Amygdala (tissue), 56 donors: ENCODE data around the gene ATG9B.
"Not testable (repeated sequence)": the region's sequence is repeated elsewhere in the genome, so short reads cannot be mapped to it uniquely, and the experiment has no call there.

Experiments used
- DNase-seq, 56 donors: peaks; one replicate each; lab custom pipeline; 2025; lab: John Stamatoyannopoulos, UW

Gene ATG9B

GRCh38 chr7:151059367-151060112, 35.2 kb upstream of the ATG9B start, which contains the start of gene SLC4A2:
Gene SLC4A2, plus strand, starts transcription at chr7:151059589. Its CDS starts 2,399 bp downstream, at chr7:151061988.
- DNase-seq, result peak in 55 of 56 donors; percentile 37 to 95 (median 78)

- DNase-seq, result peak in 6 of 56 donors; percentile 45 to 63 (median 56)
Measured at GRCh38 chr7:151058781-151059366, 34.6 kb upstream of the ATG9B start.

DNA sequence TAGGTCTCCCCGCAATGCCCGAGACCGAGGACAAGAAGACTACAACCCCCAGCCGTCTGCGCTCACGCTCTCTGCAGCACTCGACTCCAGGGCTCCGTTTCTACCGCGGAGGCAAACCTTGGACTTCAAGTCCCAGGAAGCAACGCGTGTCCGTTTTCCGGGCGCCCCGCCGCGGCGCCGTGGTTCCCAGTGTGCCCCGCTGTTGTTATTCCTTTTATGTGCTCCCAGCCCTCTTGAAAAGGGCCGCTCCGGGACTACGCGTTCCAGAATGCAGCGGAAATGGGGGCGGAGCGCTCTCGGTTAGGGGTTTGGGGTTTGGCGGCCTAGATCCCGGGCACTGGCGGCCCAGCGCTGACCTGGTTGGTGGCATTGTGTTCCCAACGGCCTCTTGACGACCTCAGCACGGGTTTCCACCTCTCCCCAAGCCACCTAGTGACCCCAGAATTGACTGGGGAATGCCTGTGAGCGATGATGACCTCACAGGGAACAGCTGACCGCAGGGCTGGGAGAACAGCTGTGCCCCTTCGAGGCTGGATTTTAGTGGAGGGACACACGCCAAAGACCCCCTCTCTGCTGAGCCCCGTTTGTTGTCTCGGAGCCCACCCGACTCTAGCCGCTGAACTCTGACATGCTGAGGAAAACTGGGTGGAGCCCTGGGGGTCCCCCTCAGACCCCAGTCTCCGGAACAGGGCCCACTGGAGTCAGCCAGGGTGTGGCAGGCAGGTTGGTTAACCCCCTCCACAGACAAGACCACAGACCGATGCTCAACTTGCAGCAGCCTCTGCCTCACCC, 33.9 kb upstream of the ATG9B start:
- peak; percentile 85 to 100 (median 99) for DNase-seq

GRCh38 chr7:151057506-151057988, 33.3 kb upstream of the ATG9B start, which contains the start of gene CDK5:
Gene CDK5, minus strand, starts transcription at chr7:151057897. Its CDS starts 49 bp downstream, at chr7:151057848.
- peak in 3 of 56 donors; percentile 56 to 96 (median 95) for DNase-seq

DNA sequence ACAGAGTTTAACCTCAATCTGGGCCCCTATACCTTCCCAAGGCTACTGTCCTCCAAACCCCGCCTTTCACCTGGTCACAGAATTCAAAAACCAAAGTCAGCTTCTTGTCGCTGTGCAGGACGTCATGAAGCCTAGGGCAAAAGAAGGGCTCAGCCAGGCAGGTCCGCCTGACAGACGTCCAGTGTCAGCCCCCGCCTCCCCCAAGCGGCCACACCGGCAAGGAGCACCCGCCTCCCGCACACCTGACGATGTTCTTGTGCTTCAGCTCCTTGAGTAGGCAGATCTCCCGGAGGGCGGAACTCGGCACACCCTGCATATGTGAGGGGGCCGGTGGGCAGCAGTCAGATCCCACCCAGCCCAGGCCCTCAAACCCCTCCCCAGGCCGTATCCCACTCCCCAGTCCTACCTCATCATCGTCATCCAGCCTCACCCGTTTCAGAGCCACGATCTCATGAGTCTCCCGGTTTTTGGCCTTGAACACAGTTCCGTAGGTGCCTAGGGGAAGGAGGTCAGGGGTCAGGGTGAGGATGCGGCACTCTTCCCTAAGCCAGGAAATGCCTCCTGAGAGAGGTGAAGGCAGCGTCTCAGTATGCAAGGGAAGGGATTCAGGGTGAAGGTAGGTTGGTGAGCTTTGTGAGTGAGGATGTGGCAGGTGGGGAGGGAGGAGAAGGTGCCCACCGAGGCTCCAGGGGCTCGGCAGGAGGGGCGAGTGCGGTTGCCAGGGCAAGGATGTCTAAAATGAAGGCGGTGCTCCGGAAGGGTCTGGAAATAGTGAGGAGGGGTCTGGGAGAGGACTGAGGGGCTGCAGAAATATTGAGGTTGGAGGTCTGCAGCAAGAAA, 32.6 kb upstream of the ATG9B start:
- DNase-seq, result peak in 1 of 56 donors; percentile 28

DNA sequence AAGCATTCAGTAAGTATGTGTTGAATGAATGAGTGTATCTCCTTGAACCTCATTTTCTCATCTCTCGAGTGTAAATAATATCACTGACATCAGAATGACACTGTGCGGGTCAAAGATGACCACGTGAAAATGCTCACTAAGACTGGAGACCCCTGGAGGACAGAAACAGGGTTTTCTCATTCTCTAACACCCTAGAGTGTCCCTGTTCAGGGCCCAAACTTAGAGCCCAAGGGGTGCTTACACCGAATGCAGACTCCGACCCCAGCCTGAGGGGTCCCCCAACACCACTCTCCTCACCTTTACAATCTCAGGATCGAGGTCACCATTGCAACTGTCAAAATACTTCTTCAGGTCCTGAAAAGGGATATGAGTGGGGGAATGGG, 32.0 kb upstream of the ATG9B start:
- DNase-seq, result no peak

DNA sequence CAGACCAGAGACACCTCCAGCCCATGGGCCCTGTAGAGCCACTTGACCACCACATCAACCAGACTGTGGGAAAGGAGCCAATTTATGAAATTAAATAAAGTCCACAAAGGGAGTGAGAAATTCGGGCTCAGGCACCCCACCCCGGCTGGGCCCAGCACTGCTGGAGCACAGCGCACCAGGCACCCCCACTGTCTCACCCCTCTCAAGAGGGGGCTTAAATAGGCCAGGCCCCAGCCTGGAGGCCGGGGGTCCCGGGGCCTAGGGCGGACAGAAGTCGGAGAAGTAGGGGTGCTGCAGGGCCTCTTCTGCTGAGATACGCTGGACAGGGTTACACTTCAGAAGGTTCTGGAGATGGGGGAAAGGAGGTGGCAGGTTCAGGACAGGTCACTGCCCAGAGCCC, 29.5 kb upstream of the ATG9B start:
- no peak for DNase-seq

- DNase-seq, result no peak
Measured at GRCh38 chr7:151053096-151053495, 28.8 kb upstream of the ATG9B start.

DNA sequence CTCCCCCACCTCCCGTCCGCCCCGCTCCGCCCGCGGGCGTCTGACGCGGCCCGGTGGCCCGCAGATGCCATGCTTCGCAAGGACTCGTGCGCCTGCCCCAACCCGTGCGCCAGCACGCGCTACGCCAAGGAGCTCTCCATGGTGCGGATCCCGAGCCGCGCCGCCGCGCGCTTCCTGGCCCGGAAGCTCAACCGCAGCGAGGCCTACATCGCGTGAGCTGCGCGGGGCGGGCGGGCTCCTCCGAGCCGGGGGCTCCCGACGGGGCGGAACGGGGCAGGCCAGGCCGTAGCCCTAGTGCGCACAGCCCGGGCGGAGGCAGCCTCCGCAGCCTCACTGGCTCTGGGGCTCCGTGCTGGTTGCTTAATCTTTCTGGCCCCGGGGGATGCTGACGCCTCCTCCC, 26.8 kb upstream of the ATG9B start:
- peak in 20 of 56 donors; percentile 2 to 52 (median 28) for DNase-seq

GRCh38 chr7:151048911-151049463, 24.7 kb upstream of the ATG9B start:
- no peak for DNase-seq

DNA sequence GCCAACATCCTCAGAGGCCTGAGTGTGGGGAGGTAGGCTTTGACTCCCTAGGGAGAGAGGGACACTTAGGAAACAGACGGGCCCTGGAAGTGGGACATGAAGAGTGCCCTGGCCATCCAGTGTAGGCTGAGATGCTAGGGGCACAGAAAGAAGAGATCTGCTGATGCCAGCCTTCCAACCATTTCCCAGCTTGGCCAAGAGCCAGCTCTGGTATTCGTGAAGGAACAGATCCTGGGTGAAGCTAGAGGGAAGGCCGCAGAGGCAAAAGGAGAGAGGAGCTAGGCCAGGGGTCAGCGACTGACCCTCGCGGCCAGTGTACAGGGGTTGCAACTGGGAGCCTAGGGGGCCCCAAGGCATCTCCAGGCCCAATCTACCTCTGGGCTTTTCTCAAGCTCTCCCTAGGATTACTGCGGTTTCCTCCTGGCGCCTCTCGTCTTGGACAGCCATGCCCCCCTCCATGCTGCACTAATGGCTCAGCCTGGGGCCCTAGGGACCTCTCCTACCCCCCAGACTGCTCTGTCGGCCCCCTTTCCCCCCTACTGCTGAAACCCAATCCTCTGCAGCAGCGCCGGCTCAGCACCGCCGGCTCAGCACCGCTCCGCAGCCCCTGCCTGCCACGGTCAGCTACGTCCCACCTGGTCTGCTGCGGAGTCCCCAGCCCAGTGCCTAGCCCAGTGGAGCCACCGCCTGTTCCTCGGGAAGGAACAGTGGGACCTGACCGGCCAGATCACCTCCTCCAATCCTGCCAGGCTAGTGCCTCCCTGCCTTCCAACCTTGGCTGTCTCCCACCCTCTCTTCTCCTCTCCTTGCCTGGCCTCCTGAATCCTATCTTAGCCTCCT, 23.9 kb upstream of the ATG9B start, which contains the start of gene ASIC3:
TSS of gene ASIC3 (plus strand) at position 556 of the 840 bp plus-strand sequence. CDS start 355 bp downstream, outside the sequence.
- DNase-seq, result peak in 2 of 56 donors; percentile 23 to 28

DNA sequence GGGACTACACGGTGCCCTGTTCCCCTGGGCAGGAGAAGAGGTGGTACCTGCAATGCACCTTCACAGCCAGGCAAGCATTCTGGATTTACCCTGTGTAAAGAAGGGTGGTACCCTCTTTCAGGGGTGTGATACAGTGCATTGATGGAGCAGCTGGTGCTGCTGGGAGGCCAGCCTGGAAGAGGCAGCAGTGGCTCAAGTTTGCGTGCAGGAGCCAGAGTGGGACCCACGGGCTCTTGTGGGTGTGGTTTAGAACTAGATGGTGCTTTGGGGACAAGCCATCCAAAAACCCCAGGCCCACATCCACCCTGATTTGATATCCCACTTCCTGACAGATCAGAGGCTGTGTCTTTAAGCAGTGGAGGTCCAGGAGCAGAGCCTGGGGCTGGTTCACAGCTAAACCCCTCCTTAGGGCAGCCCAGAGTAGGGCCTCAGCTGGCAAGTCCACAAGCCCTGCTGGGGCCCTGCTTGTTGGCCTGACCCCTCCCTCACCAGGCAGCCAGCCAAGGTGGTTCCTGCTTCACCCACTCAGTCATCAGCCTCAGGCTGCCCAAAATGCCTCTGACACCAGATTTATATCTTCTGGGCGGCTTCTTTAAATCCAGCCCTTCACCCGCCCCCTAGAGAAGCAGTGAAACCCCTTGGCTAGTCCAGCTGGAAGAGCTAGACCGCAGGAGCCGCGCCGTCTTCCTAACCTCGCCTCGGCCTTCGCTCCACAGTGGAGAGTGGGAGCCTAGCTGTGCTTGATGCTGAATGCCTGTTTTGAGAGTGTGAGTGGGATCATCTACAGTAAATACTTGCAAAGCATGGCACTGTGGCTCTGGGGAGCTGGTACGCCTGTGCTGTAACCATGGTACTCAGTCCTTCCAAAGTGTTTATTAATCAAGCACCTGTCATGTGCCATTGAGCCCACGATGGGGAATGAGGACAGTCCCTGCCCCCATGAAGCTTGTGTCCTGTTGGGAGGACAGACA, 22.6 kb upstream of the ATG9B start:
- DNase-seq, result peak in 12 of 56 donors; percentile 12 to 57 (median 31)

- DNase-seq, result peak in 6 of 56 donors; percentile 5 to 41 (median 26)
Measured at GRCh38 chr7:151045967-151046366, 21.7 kb upstream of the ATG9B start.

DNA sequence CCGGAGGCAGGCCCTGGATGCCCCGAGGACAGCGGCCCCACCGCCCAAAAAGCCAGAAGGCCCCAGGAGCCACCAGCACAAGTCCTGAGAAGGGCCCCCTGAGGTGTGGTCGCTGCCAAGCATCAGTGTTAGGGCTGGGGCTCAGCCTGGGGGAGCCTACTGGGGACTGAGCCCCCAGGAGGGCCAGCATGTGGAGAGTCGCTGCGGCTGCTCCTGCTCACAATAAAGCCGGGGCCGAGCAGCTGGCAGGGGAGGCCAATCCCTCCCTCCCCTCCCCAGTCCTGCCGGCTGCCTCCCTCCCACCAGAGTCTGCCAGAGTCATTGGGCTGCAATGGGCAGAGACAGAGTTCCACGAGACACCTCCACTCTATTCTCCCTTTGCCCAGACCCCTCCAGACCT, 21.0 kb upstream of the ATG9B start:
- DNase-seq, result no peak

DNA sequence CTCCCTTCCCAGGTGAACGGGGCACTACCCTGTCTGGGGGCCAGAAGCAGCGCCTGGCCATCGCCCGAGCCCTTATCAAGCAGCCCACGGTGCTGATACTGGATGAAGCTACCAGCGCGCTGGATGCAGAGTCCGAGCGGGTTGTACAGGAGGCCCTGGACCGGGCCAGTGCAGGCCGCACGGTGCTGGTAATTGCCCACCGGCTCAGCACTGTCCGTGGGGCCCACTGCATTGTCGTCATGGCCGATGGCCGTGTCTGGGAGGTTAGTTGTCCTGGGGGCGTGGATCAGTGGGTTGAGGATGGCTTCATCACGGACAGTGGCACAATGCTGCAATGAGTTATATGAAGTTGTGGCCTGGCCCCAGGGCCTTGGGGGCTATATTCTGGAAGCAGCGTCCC, 19.7 kb upstream of the ATG9B start:
- no peak for DNase-seq

- DNase-seq, result not testable (repeated sequence)
Measured at GRCh38 chr7:151043449-151043848, 19.2 kb upstream of the ATG9B start.

DNA sequence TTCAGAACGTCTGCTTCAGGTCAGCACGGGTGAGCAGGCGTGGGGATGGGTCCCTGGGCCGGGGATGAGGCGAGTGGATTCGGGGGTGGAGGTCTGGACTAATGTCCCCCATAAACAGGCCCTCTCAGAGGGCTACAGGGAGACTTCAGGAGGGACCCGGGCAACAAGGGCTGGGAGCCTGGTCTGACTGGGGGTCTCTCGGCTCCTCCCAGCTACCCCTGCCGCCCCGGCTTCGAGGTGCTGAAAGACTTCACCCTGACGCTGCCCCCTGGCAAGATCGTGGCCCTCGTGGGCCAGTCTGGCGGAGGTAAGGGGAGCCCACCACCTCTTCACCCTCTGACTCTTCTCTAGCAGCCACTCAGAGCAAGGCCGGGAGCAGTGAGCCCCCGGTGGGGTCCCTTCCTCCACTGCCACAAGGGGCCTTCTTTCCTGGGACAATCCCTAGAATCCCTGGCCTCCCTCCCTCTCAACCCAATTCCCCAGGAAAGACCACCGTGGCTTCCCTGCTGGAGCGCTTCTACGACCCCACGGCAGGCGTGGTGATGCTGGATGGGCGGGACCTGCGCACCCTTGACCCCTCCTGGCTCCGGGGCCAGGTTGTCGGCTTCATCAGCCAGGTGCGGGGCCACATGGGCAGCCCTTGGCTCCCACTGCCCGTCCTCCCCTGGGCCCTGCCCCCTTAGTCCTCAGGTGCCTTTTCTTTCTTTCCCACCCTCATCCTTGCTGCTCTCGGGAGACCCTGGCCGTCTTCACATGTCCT, 16.5 kb upstream of the ATG9B start:
- DNase-seq, result no peak
